Loucy (cell line): ENCODE data around the gene TRAPPC13.

Experiments
- H2AFZ ChIP-seq: fragments of 200-600 bp; sonication (generic); 2 replicates; pipeline ENCODE4 v1.6.0; 2016; ENCODE audit warnings: antibody characterized with exemption, mild to moderate bottlenecking, low read length, moderate library complexity
- H3F3A ChIP-seq: fragments of 200-600 bp; 2 replicates; pipeline ENCODE4 v1.6.0; 2016; ENCODE audit warnings: antibody characterized with exemption, low read depth, mild to moderate bottlenecking
- H3K27me3 ChIP-seq: fragments of 200-600 bp; sonication (generic); 2 replicates; pipeline ENCODE4 v1.6.1; 2014; ENCODE audit warnings: low read length, mild to moderate bottlenecking; ENCODE audit not compliant: insufficient read depth, poor library complexity, severe bottlenecking
- H3K36me3 ChIP-seq: fragments of 200-600 bp; sonication (generic); 2 replicates; pipeline ENCODE4 v1.6.1; 2016; ENCODE audit warnings: low read length; ENCODE audit not compliant: insufficient read depth
- H3K4me1 ChIP-seq: fragments of 200-600 bp; sonication (generic); 2 replicates; pipeline ENCODE4 v1.5.1; 2014; ENCODE audit warnings: low read length, mild to moderate bottlenecking; ENCODE audit not compliant: insufficient read depth, poor library complexity, severe bottlenecking
- H3K4me2 ChIP-seq: fragments of 200-600 bp; sonication (generic); 2 replicates; pipeline ENCODE4 v1.6.0; 2014; ENCODE audit warnings: antibody characterized with exemption, low read length, low read depth, mild to moderate bottlenecking; ENCODE audit not compliant: poor library complexity, severe bottlenecking
- H3K4me3 ChIP-seq: fragments of 200-600 bp; sonication (generic); 2 replicates; pipeline ENCODE4 v1.5.1; 2014; ENCODE audit warnings: low read length, mild to moderate bottlenecking, mixed read lengths; ENCODE audit not compliant: poor library complexity, severe bottlenecking
- H3K79me2 ChIP-seq: fragments of 200-600 bp; sonication (generic); 2 replicates; pipeline ENCODE4 v1.6.1; 2014; ENCODE audit warnings: low read length; ENCODE audit not compliant: insufficient read depth
- H3K9ac ChIP-seq: fragments of 200-600 bp; sonication (generic); 2 replicates; pipeline ENCODE4 v1.6.0; 2014; ENCODE audit warnings: mild to moderate bottlenecking, low read depth, low read length, moderate library complexity; ENCODE audit not compliant: poor library complexity, severe bottlenecking
- H3K9me2 ChIP-seq: fragments of 200-600 bp; sonication (generic); replicated peaks from 2 replicates; pipeline ENCODE4 v1.6.1; 2016; ENCODE audit warnings: low read depth, low read length, mixed read lengths
- H3K9me3 ChIP-seq: fragments of 200-600 bp; sonication (generic); 2 replicates; pipeline ENCODE4 v1.6.1; 2014; ENCODE audit warnings: mild to moderate bottlenecking, antibody characterized with exemption, low read length, low read depth; ENCODE audit not compliant: insufficient read depth
- H4K20me1 ChIP-seq: fragments of 200-600 bp; sonication (generic); 2 replicates; pipeline ENCODE4 v1.6.0; 2014; ENCODE audit warnings: antibody characterized with exemption, low read length, mild to moderate bottlenecking; ENCODE audit not compliant: insufficient read depth, poor library complexity, severe bottlenecking
- EZH2phosphoT487 ChIP-seq: fragments of 200-600 bp; IDR thresholded peaks from 2 replicates; pipeline ENCODE4 v1.6.1; 2018; ENCODE audit warnings: antibody characterized with exemption, mild to moderate bottlenecking, moderate library complexity, borderline replicate concordance
- TF ChIP-seq, protein P1 (sequence below): fragments of 200-600 bp; sonication (generic); conservative IDR thresholded peaks from 2 replicates; pipeline ENCODE4 v1.5.1; 2014; ENCODE audit warnings: mild to moderate bottlenecking, antibody characterized with exemption, low read length

TRAPPC13 gene

DNA sequence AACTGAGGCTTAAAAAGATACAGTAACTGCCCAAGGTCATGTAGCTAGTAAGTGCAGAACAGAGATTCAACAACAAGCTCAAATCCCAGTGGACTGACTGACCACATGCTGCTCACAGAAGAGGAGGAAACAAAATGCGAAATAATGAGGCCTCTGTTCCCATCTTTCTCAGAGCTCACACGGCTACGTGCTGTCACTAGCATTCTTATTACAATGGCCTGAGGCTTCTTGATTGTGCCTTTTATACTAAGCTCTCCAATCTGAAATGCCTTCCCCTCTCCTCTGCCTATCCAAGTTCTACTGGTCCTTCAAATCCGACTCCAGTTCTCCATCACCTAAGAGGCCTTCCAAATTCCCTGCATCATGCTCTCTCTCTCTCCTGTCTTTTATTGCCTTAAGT lies 71.1 kb downstream of the TRAPPC13 start:
- no peak overlapping the region for H3K4me3 ChIP-seq
- no peak overlapping the region for H3K4me2 ChIP-seq
- H3F3A ChIP-seq, result no peaks in the 10 kb centered on the region
- no peaks in the 10 kb centered on the region for H3K9me2 ChIP-seq
- no peak overlapping the region for H3K9ac ChIP-seq
- H3K36me3 ChIP-seq, result no peaks in the 10 kb centered on the region
- no peaks in the 10 kb centered on the region for H3K79me2 ChIP-seq
- H4K20me1 ChIP-seq, result no peaks in the 10 kb centered on the region
- no peak overlapping the region for H2AFZ ChIP-seq
- TF ChIP-seq EZH2phosphoT487, result no peak
- TF ChIP-seq, protein P1, sequence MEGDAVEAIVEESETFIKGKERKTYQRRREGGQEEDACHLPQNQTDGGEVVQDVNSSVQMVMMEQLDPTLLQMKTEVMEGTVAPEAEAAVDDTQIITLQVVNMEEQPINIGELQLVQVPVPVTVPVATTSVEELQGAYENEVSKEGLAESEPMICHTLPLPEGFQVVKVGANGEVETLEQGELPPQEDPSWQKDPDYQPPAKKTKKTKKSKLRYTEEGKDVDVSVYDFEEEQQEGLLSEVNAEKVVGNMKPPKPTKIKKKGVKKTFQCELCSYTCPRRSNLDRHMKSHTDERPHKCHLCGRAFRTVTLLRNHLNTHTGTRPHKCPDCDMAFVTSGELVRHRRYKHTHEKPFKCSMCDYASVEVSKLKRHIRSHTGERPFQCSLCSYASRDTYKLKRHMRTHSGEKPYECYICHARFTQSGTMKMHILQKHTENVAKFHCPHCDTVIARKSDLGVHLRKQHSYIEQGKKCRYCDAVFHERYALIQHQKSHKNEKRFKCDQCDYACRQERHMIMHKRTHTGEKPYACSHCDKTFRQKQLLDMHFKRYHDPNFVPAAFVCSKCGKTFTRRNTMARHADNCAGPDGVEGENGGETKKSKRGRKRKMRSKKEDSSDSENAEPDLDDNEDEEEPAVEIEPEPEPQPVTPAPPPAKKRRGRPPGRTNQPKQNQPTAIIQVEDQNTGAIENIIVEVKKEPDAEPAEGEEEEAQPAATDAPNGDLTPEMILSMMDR, result no peak
- H3K9me3 ChIP-seq, result no peaks in the 10 kb centered on the region
- H3K27me3 ChIP-seq, result no peaks in the 10 kb centered on the region
- peaks cover 11% of the 10 kb centered on the region for H3K4me1 ChIP-seq

DNA sequence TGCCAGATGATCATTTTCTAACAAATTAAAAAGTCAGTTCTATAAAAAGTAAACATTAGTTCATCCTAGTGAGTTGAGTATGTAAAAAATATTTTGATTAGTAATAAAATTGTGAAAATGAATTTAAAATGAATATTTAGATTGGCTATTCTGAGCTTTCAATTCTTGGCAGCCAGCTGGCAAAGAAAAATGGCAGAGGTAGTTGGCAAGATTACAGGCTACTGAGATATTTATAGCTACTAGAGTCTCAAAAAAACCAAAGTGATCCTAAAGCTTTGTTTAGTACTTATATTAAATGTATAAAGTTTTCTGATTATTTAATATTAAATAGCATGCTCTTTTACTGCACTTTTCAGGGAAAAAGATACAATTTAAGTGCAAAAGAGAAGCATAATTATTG lies 72.1 kb downstream of the TRAPPC13 start:
- Histone ChIP-seq H4K20me1 (no peaks in the 10 kb centered on the region), H3K9ac (no peak overlapping the region), H2AFZ (no peak overlapping the region), H3K36me3 (no peaks in the 10 kb centered on the region), H3F3A (no peaks in the 10 kb centered on the region), H3K4me1 (peaks cover 11% of the 10 kb centered on the region), H3K4me2 (no peak overlapping the region), H3K9me2 (no peaks in the 10 kb centered on the region), H3K79me2 (no peaks in the 10 kb centered on the region), H3K9me3 (no peaks in the 10 kb centered on the region), H3K27me3 (no peaks in the 10 kb centered on the region), H3K4me3 (no peak overlapping the region)
- TF ChIP-seq EZH2phosphoT487, result no peak
- TF ChIP-seq, protein P1, result no peak

DNA sequence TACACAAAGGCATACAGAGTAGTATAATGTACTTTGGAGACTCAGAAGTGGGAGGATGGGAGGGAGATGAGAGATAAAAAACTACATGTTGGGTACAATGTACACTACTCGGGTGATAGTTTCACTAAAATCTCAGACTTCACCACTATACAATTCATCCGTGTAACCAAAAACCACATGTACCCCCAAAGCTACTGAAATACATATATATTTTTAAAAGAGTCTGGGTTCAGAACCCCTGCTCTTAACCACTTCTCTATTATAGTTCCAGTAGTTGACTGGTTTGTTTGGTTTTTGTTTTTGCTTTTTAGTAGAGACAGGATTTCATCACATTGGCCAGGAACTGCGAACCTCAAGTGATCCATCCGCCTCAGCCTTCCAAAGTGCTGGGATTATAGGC lies 74.5 kb downstream of the TRAPPC13 start:
- Histone ChIP-seq H2AFZ (no peak overlapping the region), H3K9me2 (no peaks in the 10 kb centered on the region), H3K4me1 (peaks cover 11% of the 10 kb centered on the region), H3K36me3 (0 out of 2 replicates have a peak, but pooled peaks cover 5% of the 10 kb centered on the region), H4K20me1 (no peaks in the 10 kb centered on the region), H3K4me2 (no peak overlapping the region), H3K4me3 (no peak overlapping the region), H3F3A (no peaks in the 10 kb centered on the region), H3K9ac (no peak overlapping the region), H3K79me2 (no peaks in the 10 kb centered on the region), H3K27me3 (no peaks in the 10 kb centered on the region), H3K9me3 (no peaks in the 10 kb centered on the region)
- TF ChIP-seq EZH2phosphoT487, result no peak
- TF ChIP-seq, protein P1, result no peak
